ENCODE results near the gene POMT2.

The POMT2 gene

GRCh38 chr14:77238356-77238755 is 82.3 kb downstream of the POMT2 start:
- no peak for FAIRE-seq

GRCh38 chr14:77236814-77237213 is 83.9 kb downstream of the POMT2 start:
- no peak for FAIRE-seq

GRCh38 chr14:77231721-77232120 is 89.0 kb downstream of the POMT2 start:
- FAIRE-seq, result no peak

GRCh38 chr14:77230914-77231313 is 89.8 kb downstream of the POMT2 start:
- FAIRE-seq, result no peak

GRCh38 chr14:77228056-77228455 is 92.6 kb downstream of the POMT2 start:
- no peak for FAIRE-seq

- no peak for FAIRE-seq
Measured at GRCh38 chr14:77225892-77226557, 94.7 kb downstream of the POMT2 start.

GRCh38 chr14:77225254-77225653 is 95.4 kb downstream of the POMT2 start:
- FAIRE-seq, result no peak

Data from endometrium (tissue), 2 donors.